Fibroblast of gingiva (primary cell): ENCODE results near the gene MTHFR.

ENCODE experiments used
- DNase-seq: peaks from one replicate; pipeline ENCODE4 v3.0.0-alpha.2; 2011; ENCODE audit warnings: low read depth

The MTHFR gene

DNA sequence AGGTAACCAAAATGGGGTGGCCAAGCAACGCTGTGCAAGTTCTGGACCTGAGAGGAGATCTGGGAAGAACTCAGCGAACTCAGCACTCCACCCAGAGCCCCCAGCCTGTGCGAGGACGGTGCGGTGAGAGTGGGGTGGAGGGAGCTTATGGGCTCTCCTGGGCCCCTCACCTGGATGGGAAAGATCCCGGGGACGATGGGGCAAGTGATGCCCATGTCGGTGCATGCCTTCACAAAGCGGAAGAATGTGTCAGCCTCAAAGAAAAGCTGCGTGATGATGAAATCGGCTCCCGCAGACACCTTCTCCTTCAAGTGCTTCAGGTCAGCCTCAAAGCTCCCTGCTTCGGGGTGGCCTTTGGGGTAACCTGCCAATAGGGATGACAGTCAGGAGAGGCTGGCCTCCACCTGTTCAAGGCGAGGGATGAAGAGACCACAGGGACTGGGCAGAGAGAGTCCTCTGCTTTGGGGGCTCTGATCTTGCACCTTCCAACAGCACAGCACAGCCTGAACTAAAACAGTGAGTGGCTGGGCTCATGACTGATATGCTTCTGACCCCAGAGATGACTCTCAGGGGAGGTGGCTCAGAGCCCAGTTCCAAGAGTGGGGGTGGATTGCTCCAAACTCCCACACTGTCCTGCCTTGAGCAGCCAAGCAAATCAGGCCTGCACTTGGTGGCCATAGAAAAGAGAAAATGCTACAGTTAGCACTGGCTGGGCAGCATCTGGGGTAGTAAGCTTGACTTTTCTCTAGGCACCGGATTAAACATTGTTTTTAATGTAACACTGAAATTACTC is 9.5 kb downstream of the MTHFR start:
- DNase-seq, result no peak

DNA sequence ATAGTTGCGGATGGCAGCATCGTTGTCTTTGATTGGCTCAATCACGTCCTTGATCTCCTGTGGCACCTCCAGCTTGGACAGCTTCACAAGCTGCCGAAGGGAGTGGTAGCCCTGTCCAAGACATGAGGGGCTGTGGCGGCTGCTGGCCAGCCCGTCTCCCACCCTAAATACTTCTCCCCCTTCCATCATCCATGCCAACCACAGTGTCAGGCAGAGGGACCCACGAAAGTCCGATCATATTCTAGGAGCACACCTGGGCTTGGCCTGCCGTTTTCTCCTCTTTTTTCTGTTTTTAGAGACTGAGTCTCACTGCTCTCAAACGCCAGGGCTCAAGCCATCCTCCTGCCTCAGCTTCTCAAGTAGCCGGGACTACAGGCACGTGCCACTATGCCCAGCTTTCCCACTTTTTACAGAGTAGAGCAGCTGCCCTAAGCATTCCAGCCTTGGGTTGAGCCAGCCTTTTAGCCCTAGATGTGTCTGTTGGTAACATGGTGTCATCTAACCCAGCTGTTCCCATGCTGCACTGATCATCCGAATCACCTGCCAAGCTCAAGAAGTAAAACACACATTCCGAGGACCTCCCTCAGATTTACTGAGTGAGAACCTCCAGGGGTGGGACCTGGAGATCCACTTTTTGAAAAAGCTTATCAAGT is 10.4 kb downstream of the MTHFR start:
- DNase-seq, result no peak

DNA sequence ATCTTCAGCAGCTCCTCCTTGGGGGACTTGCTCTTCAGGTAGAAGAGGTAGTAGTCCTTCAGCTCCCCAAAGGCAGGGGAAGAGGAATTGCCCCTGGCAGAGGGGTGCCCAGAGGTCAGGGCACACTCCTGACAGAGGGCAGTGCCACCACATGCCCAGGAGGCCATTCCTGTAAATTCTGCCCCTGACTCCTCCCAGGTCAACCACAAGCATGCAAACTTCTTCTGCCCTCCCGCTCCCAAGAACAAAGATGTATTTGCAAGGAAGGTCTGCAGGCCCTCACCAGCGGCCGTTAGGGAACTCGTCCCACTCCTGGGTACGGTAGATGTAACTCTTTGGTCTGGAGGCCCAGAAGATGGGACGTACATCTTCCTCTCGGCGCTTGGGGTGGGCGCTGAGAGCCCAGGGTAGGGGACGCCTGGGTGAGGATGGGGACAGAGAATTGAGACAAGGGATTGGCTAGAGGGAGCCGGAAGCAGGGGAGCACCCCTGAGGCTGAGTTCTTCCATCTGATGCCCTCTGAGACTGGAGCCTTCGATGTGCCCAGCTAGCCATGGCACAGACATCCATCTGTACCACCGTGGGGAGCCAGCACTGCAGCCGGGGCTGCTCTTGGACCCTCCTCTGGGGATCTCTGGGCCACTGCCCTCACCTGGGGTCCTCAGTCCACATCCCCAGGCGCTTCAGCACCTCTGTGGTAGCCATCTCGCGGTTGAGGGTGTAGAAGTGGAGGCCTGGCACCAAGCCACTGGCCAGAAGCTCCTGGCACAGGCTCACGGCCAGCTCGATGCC is 11.1 kb downstream of the MTHFR start:
- no peak for DNase-seq

DNA sequence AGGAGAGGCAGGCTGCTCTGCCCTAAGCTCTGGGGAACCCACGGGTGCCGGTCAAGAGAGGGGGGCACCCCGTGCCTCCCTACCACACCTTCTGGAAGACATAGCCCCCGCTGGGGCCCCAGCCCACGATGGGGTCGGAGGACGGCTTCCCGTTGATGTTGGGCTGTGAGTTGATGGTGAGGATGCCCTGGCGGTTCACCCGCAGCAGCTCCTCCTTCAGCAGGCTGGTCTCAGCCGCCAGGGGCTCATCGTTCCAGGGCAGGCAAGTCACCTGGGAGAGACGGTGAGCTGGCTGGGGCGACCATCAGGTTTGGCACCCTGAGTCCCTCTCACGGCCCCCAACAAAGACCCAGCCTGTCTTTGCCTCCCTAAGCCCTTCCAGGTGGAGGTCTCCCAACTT is 11.9 kb downstream of the MTHFR start:
- no peak for DNase-seq

DNA sequence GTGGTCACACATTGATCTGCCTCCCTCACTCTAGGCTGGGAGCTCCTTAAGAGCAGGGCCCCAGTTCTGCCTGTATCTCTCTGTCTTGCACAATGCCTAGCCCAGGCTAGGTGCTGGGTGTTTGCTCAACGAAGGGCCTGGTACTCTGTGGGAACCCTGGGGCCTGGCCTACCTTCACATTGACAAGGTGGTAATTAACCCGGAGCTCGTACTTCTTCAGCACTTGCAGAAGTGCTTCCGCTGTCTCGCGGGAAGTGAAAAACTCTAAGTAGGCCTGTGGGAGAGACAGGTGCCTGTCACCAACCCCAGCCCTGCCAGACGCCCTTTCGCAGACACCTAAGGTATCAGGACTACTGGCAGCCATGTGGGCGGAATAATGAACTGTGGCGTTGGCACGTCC is 13.7 kb downstream of the MTHFR start:
- DNase-seq, result no peak

DNA sequence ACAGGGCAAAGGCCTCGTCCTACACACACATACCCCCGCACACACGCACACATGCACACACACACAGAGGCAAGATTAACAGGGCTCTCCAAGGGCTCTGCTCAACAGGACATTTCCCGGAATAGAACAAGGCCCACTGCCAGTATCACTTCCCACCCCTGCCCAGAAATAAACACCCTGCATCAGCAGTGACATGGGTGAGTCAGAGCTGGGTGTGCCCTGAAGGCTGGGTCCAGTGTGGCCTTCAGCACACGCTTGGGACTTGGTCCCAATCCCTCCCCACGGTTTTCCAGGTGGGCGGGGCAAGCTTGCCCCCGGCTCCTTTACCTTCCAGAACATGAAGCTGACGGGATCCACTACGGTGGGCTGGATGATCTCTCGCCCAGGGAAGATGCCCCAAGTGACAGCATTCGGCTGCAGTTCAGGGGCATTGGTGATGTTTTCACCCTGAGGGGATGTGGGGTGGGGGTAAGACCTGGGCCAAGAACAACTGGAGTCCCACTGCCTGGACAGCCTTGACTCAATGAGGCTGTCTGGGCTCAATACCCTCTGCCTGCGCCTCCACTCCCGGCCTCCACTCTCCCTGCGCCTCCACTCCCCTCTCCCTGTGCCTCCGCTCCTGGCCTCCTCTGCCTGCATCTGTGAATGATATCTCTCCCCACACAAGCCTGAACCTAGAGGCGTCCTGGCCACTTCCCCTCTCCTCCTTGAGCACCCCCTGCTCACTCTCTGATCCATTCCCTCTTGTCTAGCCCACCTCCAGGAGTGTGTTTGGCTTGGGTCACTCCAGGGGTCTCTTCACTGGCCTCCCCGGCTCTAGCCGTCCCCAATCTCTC is 14.7 kb downstream of the MTHFR start:
- peak; percentile 98 for DNase-seq

DNA sequence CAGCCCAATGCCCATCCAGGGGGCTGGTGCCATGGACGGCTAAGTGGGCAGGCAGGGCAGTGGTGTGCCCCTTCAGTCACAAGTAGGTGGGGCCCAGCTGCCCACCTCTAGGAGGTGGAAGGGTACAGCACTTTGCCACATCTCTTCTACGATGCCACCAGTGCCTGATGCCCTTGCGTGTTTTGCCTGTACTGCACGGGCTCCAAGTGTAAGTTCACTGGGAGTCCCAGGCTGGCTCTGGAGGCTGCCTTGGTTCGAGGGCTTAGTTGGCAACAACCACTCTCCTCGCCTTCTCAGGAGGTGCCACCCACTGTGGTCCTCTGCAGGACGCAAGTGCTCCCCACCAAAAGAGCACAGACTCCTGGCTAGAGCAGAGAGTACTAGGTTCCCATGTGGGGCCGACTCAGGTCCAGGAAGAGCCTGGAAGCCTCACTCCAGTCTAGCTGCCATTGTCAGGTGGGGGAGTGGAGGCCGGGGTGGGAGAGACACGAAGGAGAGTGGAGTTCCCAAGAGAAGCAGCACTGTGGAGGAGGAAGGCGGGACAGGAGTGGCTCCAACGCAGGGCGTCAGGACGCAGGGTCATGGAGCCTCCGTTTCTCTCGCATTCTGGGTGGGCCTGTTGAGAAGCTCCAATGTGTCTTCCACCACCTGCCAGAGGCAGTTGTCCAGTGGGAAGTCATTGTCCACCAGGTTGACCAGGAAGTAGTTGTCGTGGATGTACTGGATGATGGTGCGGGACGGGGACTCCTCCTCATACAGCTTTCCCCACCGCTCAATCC is 15.5 kb downstream of the MTHFR start:
- no peak for DNase-seq

DNA sequence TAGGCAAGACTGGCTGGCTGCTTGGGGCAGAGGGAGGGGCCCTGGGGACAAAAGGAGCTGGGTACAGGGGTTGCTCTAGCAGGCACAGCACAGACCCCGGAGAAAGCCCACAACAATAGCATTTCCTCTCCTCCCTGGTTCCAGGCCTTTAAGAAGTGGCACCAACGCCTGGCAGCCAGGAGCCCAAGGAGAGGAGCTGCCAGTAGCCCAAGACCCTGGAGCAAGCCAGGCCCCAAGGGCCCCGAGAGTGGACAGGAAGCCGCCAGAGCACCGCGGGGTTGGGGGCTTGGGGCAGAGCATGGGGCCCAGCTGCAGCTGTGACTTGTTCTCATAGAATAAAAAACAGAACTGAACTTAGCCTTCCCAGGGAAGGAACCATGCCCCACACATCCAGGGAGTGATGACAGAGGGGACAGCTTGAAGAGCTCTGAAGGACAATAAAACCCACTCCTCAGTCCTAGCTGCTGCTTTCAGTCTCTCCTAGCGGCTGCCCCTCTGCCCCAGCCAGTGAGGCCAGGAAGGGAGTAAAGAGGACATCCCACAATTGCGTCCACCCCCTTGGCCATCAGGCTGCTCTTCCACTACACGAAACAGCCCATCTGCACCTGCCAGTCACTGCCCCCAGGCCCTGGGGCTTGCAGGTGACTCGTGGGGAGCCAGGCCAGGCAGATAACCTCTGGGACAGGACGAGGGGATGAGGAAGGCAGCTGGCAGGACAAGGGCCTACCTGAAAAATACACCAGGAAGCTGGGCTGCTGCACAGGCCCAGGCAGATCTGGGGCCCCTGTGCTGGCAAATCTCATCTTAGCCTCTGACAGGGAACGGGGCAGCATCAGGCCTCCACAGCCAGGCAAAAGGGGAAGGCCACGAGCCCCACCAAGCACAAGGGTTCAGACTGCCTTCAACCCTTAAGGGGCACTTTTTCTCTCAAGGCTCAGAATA is 16.4 kb downstream of the MTHFR start:
- no peak for DNase-seq

DNA sequence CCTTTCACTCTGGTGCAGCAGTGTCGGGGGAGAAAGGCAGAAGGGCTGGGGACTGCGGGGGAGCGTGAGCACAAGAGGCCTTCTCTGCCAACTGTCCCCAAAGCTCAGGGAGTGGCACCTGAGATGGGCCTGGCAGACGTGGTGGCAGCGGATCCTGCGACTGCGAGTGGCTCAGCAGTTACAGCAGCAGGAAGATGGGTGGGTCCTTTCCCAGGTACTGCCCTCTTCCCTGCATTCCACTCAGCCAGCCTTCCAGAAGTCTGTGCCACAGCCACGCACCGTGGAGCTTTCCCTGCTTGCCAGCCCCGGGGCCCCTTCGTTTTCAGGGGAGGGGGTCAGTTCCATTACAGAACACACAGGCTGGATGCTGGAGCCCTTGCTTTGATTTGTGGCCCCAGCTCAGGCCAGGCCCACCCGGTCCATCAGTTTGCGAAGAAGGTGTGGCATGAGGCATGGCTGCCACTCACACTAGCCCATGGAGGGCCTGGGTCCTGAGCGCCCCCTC is 17.2 kb downstream of the MTHFR start:
- no peak for DNase-seq

DNA sequence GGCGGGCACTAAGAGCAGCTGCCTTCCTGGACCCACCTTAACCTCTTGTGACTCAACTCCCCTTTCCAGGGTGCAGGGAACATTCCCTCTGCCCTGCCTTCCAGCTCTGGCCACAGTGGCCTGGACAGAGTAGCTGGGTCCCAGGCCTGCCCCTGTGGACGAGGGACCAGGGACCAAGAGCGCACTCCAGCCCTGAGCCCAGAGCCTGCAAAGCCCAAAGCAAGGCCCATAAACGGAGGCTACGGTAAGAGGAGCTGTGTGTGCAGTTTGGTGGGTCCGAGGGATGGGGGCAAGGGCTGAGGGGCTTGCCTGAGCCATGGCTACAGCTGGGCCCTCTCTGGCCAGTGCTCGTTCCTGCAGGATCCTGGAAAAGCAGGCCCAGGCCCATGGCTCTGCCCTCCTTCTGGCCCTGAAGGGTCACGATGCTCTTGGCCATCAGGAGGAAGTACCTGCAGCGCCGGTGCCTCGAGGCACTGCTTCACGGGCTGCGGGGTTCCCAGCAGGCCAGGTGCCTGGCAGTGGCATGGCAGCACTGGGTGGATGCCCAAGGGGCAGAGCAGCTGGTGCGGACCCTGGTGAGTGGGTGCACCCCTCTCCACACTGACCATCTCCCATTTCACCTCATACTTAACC is 17.8 kb downstream of the MTHFR start:
- no peak for DNase-seq

DNA sequence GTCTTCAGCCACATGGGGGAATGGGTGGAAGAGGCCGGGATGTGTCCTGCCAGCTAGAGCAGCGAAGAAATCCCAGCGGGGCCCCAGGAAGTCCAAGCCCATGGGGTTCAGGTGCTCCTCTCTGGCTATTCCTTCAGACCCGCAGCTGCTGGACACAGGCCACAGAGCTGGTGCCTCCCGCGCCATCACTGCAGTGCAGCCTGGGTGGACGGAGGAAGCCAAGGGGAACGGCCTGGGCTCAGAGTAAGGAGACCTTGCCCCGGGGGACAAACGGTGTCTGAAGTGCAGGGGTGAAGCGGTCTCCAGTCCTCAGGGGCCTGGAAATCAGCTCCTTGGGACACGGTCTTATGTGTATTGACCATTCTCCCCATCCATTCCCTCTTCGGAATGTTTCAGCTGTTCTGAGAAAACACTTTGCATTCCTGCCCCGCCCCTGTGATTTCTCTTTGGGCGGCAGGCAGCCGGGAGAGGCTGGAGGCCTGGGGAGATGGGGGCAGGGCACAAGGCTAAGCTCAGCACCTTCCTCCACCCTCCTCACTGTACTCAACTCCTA is 18.4 kb downstream of the MTHFR start:
- peak; percentile 58 for DNase-seq

DNA sequence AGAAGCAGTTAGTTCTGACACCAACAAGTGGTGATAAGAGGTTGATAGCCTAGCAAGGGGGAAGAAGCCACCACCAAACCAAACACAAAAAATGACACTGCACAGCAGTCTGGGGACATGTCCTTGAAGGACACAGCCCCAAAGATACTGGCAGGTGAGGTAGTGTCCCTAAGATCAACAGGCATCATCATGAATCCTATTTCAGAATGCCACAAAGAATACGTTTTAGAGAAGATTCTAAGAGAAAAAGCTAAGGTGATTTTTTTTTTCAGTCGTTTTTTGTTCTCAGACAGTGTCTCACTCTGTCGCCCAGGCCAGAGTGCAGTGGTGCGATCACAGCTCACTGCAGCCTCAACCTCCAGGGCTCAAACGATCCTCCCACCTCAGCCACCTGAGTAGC is 19.6 kb downstream of the MTHFR start:
- no peak for DNase-seq

DNA sequence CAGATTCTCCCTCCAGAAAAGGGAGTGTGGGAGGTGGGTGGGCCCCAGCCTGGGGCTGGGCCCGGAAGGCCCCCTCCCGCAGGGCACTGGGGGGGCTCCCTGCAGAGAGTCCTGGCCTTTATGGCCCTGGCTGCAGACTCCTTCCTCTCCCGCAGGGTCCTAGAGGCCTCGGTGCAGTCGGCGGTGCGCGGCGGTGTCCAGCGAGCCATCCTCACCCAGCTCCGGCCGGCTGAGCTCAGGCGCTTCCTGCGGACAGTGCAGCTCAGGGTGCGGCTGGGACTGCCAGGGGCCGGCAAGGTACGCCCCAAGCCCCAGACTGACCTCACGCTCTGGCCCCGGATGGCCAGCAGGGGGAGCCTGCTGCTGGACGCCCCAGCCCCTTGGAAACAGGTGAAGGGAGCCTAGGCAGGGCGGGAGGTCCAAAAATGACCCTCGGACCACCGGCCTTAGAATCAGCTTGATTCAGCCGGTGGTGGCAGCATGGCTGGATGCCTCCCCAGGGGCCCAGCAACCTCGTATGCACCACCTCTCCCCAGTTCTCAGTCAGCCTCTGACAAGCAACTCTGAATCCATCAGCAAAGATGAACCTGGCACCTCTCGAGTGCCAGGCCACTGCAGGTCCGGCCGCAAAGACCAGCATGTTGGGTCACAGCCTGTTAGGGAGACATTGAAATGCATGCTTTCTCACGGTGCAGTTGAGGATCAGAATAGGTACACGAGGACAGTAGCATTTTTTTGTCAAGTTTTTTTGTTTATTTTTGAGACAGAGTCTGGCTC is 20.6 kb downstream of the MTHFR start:
- DNase-seq, result peak; percentile 42

DNA sequence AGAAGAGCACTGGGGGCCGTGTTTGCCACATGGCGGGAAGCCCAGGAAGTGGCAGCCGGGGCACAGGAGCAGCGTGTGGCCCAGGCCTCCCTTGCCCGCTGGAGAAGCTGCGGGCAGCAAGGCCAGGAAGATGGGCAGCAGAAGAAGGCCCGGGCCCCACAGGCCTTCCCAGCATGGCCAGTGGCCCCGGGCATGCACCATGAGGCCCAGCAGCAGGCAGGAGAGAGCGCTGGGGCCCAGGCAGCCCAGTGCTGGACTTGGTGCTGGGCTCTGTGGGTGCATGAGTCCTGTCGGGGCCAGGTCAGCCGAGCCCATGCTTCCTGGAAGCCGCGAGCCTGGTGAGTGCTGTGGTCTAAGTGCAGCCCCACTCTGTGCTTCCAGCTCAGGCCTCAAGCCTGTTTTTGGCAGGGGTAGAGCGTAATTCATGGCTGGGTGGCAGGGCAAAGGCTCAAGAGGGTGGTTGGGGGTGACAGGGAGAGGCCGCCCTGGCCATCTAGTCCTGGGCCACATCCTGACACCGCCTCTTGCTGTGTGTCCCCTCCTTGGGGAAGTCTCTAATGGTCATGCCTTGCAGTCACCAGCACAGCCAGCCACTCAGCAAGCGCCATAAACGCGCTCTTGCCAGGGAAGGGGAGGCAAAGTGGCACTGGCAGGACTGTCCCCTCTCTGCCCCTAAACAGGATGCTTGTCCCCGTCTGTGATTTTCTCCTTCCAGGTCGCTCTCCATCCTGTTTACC is 21.3 kb downstream of the MTHFR start:
- DNase-seq, result no peak

DNA sequence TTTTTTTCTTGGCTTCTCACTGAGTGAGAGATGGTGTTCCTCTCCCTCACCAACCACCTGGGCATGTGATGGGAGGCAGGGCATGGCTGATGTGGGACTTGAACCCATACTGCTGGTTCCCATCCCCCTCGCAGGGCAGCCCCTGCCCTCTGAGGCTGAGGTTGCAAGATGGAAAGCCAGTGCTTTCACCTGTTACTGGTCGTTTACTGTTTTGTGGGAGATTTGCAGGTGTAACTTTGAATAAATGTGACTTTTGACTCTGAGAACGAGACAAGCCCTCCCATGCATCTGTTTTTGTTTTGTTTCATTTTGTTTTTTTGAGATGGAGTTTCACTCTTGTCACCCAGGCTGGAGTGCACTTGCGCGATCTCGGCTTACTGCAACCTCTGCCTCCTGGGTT is 22.2 kb downstream of the MTHFR start:
- no peak for DNase-seq

DNA sequence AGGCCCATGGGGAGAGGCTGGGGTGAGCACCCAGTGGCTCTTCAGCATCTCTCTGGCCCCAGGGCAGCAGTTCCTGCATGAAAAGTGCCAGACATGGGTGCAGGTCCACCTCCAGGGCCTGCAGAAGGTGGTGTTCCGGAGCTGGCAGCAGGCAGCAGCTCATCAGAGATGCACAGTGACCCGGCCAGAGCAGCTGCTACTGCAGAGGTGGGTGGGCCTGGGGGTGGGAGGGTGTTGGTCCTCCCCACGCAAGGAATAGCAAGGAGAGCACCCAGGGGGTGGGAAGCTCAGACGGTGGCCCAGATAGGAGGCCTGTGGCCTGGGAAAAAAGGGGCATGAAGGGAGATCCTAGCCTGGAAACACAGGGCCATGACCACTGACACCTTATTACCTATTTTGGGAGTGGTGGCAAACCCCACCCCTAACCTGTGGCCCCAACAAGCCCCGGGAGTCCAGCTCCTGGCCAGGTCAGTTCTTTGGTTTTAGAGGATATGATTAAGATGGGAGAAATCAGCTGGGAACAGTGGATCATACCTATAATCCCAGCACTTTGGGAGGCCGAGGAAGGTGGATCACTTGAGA is 23.5 kb downstream of the MTHFR start:
- DNase-seq, result no peak

DNA sequence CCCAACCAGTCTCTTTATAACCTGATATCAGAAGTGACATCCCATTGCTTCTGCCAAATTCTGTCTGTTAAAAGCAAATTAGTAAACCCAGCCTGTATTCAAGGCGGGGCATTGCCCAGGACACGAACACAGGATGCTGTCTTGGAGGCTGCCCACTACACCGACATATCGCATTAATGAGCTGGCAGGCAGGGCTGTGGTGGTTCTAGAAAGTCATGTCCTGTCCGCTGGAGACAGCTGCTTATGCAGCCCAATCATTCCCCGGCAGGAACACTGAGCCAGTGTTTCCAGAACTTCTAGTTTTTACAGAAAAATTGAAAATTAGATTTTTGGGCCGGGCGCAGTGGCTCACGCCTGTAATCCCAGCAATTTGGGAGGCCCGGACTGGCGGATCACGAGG is 24.5 kb downstream of the MTHFR start:
- peak; percentile 19 for DNase-seq
